ENCODE measurements around the gene SDR42E1. TPM values are rescaled to one million over a fixed set of nuclear protein-coding genes. Genes with fewer than 3 reads are reported as not detected.

SDR42E1 gene
- under 1 TPM; 0.24 to 0.46 TPM for total RNA-seq
- long read RNA-seq, donor 1: 0 reads
- long read RNA-seq, donor 2: 0 reads

GRCh38 chr16:82011199-82011641, at the start of gene SDR42E1:
Gene SDR42E1, minus strand, starts transcription at chr16:82011470. Its CDS starts 10,612 bp downstream, at chr16:82000858.
- no peak for DNase-seq (ENCODE audit: low spot score)
- intact Hi-C loops (cut with DNase I): no loop called here

- no peak for DNase-seq (ENCODE audit: low spot score)
- intact Hi-C loops (cut with DNase I): no loop called here
Observed at GRCh38 chr16:82059983-82060421, 48.7 kb upstream of the SDR42E1 start.

- DNase-seq (ENCODE audit: low spot score): no peak
- intact Hi-C loops (cut with DNase I): no loop called here
Observed at GRCh38 chr16:82059161-82059982, 48.1 kb upstream of the SDR42E1 start.

GRCh38 chr16:82056550-82056896, 45.3 kb upstream of the SDR42E1 start:
- DNase-seq (ENCODE audit: low spot score): no peak
- intact Hi-C loops (cut with DNase I): no loop called here

- no peak for DNase-seq (ENCODE audit: low spot score)
- intact Hi-C loops (cut with DNase I): no loop called here
Observed at GRCh38 chr16:82055728-82056549, 44.7 kb upstream of the SDR42E1 start.

GRCh38 chr16:82055117-82055516, 43.8 kb upstream of the SDR42E1 start:
- no peak for DNase-seq (ENCODE audit: low spot score)
- intact Hi-C loops (cut with DNase I): no loop called here

GRCh38 chr16:82051656-82052055, 40.4 kb upstream of the SDR42E1 start:
- no peak for DNase-seq (ENCODE audit: low spot score)
- intact Hi-C loops (cut with DNase I): no loop called here

GRCh38 chr16:82050909-82051357, 39.7 kb upstream of the SDR42E1 start:
- no peak for DNase-seq (ENCODE audit: low spot score)
- intact Hi-C loops (cut with DNase I): no loop called here

- no peak for DNase-seq (ENCODE audit: low spot score)
- intact Hi-C loops (cut with DNase I): no loop called here
Observed at GRCh38 chr16:82050506-82050905, 39.2 kb upstream of the SDR42E1 start.

- intact Hi-C loops (cut with DNase I): no loop called here
- DNase-seq (ENCODE audit: low spot score): no peak
Observed at GRCh38 chr16:82049484-82049883, 38.2 kb upstream of the SDR42E1 start.

GRCh38 chr16:82047787-82048186, 36.5 kb upstream of the SDR42E1 start:
- intact Hi-C loops (cut with DNase I): no loop called here
- DNase-seq (ENCODE audit: low spot score): no peak

- intact Hi-C loops (cut with DNase I): no loop called here
- DNase-seq (ENCODE audit: low spot score): no peak
Observed at GRCh38 chr16:82047374-82047773, 36.1 kb upstream of the SDR42E1 start.

GRCh38 chr16:82046941-82047340, 35.7 kb upstream of the SDR42E1 start:
- intact Hi-C loops (cut with DNase I): no loop called here
- no peak for DNase-seq (ENCODE audit: low spot score)

GRCh38 chr16:82046541-82046940, 35.3 kb upstream of the SDR42E1 start:
- intact Hi-C loops (cut with DNase I): no loop called here
- DNase-seq (ENCODE audit: low spot score): no peak

GRCh38 chr16:82045465-82045864, 34.2 kb upstream of the SDR42E1 start:
- no peak for DNase-seq (ENCODE audit: low spot score)
- intact Hi-C loops (cut with DNase I): no loop called here

- no peak for DNase-seq (ENCODE audit: low spot score)
- intact Hi-C loops (cut with DNase I): no loop called here
Observed at GRCh38 chr16:82044585-82044911, 33.3 kb upstream of the SDR42E1 start.

- intact Hi-C loops (cut with DNase I): no loop called here
- no peak for DNase-seq (ENCODE audit: low spot score)
Observed at GRCh38 chr16:82043680-82044584, 32.7 kb upstream of the SDR42E1 start.

GRCh38 chr16:82042846-82043245, 31.6 kb upstream of the SDR42E1 start:
- DNase-seq (ENCODE audit: low spot score): no peak
- intact Hi-C loops (cut with DNase I): no loop called here

- DNase-seq (ENCODE audit: low spot score): no peak
- intact Hi-C loops (cut with DNase I): no loop called here
Observed at GRCh38 chr16:82042144-82042543, 30.9 kb upstream of the SDR42E1 start.

- DNase-seq (ENCODE audit: low spot score): no peak
- intact Hi-C loops (cut with DNase I): no loop called here
Observed at GRCh38 chr16:82041542-82041941, 30.3 kb upstream of the SDR42E1 start.
